ENCODE results near the gene TMEM89.

The TMEM89 gene

GRCh38 chr3:48594417-48595049 lies 27.0 kb downstream of the TMEM89 start:
- TF ChIP-seq ZNF18 (tag by site-specific recombination; IDR thresholded peaks at IDR 0.05): no peak
- no peak for TF ChIP-seq HIC1 (tag by site-specific recombination; IDR thresholded peaks at IDR 0.05)
- TF ChIP-seq ZSCAN30 (tag by site-specific recombination; IDR thresholded peaks at IDR 0.05): no peak
- TF ChIP-seq ZNF510 (tag by site-specific recombination; IDR thresholded peaks at IDR 0.05; ENCODE audit: insufficient replicate concordance): no peak
- no peak for TF ChIP-seq ZNF248 (tag by site-specific recombination; IDR thresholded peaks at IDR 0.05)
- TF ChIP-seq BCL11B (tag by site-specific recombination; IDR thresholded peaks at IDR 0.05; ENCODE audit: low read depth): no peak
- no peak for TF ChIP-seq ZNF837 (tag by site-specific recombination; IDR thresholded peaks at IDR 0.05)
- H3K4me3 ChIP-seq (ENCODE audit: low read depth, low read length): peak overlapping the region; percentile 32
- ChIA-PET CTCF (no interaction called here), POLR2A (no interaction called here)
- no peaks in the 10 kb centered on the region for H3K9me3 ChIP-seq (ENCODE audit: control insufficient read depth, insufficient read depth, low read depth, low read length)
- H3K27ac ChIP-seq (ENCODE audit: extremely low read depth, low read depth, low read length): no peak overlapping the region
- peaks cover 0 to 28% of the 10 kb centered on the region in 2 experiments; a peak in 1 of 3 replicates for H3K36me3 ChIP-seq (ENCODE audit: control insufficient read depth in 2 of 2, insufficient read depth in 1 of 2, low read length in 2 of 2)
- no peaks in the 10 kb centered on the region; the same call in 1 of the 2 replicates for H3K4me1 ChIP-seq (ENCODE audit: control insufficient read depth, insufficient read depth, low read length)

GRCh38 chr3:48593337-48593736 lies 28.2 kb downstream of the TMEM89 start:
- no peaks in the 10 kb centered on the region for H3K9me3 ChIP-seq (ENCODE audit: control insufficient read depth, insufficient read depth, low read depth, low read length)
- CTCF ChIA-PET: interaction anchor here (0.9 kb wide), 1 partner anchor 35 kb away, joined by 6 read pairs; no protein-coding TSS in a partner anchor
- H3K4me3 ChIP-seq (ENCODE audit: low read depth, low read length): no peak overlapping the region
- POLR2A ChIA-PET: no interaction called here
- no peak for TF ChIP-seq GFI1B (tag by site-specific recombination; IDR thresholded peaks at IDR 0.05)
- TF ChIP-seq ZNF610 (tag by site-specific recombination; IDR thresholded peaks at IDR 0.05; ENCODE audit: borderline replicate concordance): no peak
- no peak for TF ChIP-seq ZNF514 (tag by site-specific recombination; IDR thresholded peaks at IDR 0.05)
- no peak for TF ChIP-seq ZNF549 (tag by site-specific recombination; IDR thresholded peaks at IDR 0.05)
- no peak for TF ChIP-seq ZNF629 (tag by site-specific recombination; IDR thresholded peaks at IDR 0.05)
- TF ChIP-seq ZNF140 (tag by site-specific recombination; IDR thresholded peaks at IDR 0.05): no peak
- no peak for TF ChIP-seq ZBTB49 (tag by site-specific recombination; IDR thresholded peaks at IDR 0.05; ENCODE audit: low read depth)
- TF ChIP-seq HOXA7 (CRISPR knock-in tag; IDR thresholded peaks at IDR 0.05; ENCODE audit: borderline replicate concordance): no peak
- peaks cover 0 to 16% of the 10 kb centered on the region in 2 experiments; a peak in 1 of 3 replicates for H3K36me3 ChIP-seq (ENCODE audit: control insufficient read depth in 2 of 2, insufficient read depth in 1 of 2, low read length in 2 of 2)
- H3K27ac ChIP-seq (ENCODE audit: extremely low read depth, low read depth, low read length): no peak overlapping the region
- H3K4me1 ChIP-seq (ENCODE audit: control insufficient read depth, insufficient read depth, low read length): no peaks in the 10 kb centered on the region; the same call in 1 of the 2 replicates

All from HEK293 (cell line).